Ascending aorta (tissue), 2 donors: ENCODE data around the gene MRPL45. TPM values are rescaled to one million over a fixed set of nuclear protein-coding genes. Genes with fewer than 3 reads are reported as not detected.
A peak's percentile ranks its signal among the peaks of the same experiment; 100 is the strongest.

ENCODE experiments used
- DNase-seq, 2 donors: peaks; one replicate each; pipeline ENCODE4 v3.0.0-alpha.2; 2019; ENCODE audit warnings: low spot score in 2 of 2
- H3K27ac ChIP-seq, 2 donors: fragments of 200-600 bp; sonication (generic); one replicate each; pipeline ENCODE4 v1.5.1; 2016 to 2017; ENCODE audit warnings: mild to moderate bottlenecking in 1 of 2
- H3K27me3 ChIP-seq: fragments of 200-600 bp; sonication (generic); one replicate; pipeline ENCODE4 v1.5.1; 2017
- H3K36me3 ChIP-seq, 2 donors: fragments of 200-600 bp; sonication (generic); one replicate each; pipeline ENCODE4 v1.5.1; 2016
- H3K4me1 ChIP-seq, 2 donors: fragments of 200-600 bp; sonication (generic); one replicate each; pipeline ENCODE4 v1.5.1; 2016 to 2017; ENCODE audit warnings: mild to moderate bottlenecking in 1 of 2
- H3K4me3 ChIP-seq, 2 donors: fragments of 200-600 bp; sonication (generic); one replicate each; pipeline ENCODE4 v1.5.1; 2016 to 2017; ENCODE audit warnings: mild to moderate bottlenecking in 1 of 2
- H3K9me3 ChIP-seq, 2 donors: fragments of 200-600 bp; sonication (generic); one replicate each; pipeline ENCODE4 v1.5.1; 2016
- CTCF ChIP-seq, 3 experiments: fragments of 200-600 bp in 2 of 3; fragments of 450-650 bp in 1 of 3; sonication (generic) in 2 of 3; IDR thresholded peaks; one replicate each; pipeline ENCODE4 v1.5.1; 2016 to 2019; ENCODE audit warnings: antibody characterized with exemption in 3 of 3, mild to moderate bottlenecking in 1 of 3, moderate library complexity in 1 of 3
- intact Hi-C: fragments of 100-400 bp; cut with DNase I; formaldehyde crosslinking; loops from one replicate; pipeline ENCODE4 v1.15.1; 2023
- total RNA-seq: library from RNA; depleted of rRNA; stranded (reverse); fragments of >200 nt; gene quantifications from one replicate; pipeline ENCODE4 v1.1.0, GENCODE V29; 2016

The MRPL45 gene
- total RNA-seq, 1 donor from 2014 or later, result 27.5 TPM

GRCh38 chr17:38322156-38322779 is 25.3 kb downstream of the MRPL45 start:
- Histone ChIP-seq H3K4me1 (no peaks in the 10 kb centered on the region), H3K27ac (no peak overlapping the region), H3K9me3 (no peaks in the 10 kb centered on the region), H3K4me3 (no peak overlapping the region), H3K27me3 (no peaks in the 10 kb centered on the region), H3K36me3 (peaks cover 13 to 24% of the 10 kb centered on the region in 2 donors)
- DNase-seq, result peak in 1 of 2 donors; percentile 76
- peak; percentile 9 to 80 (median 80) for TF ChIP-seq CTCF (IDR thresholded peaks at IDR 0.05)
- intact Hi-C loops, result no loop called here

GRCh38 chr17:38322897-38323296 is 25.9 kb downstream of the MRPL45 start:
- Histone ChIP-seq H3K27me3 (no peaks in the 10 kb centered on the region), H3K27ac (no peak overlapping the region), H3K9me3 (no peaks in the 10 kb centered on the region), H3K4me3 (no peak overlapping the region), H3K4me1 (no peaks in the 10 kb centered on the region), H3K36me3 (peaks cover 13 to 24% of the 10 kb centered on the region in 2 donors)
- intact Hi-C loops, result no loop called here
- no peak for TF ChIP-seq CTCF (IDR thresholded peaks at IDR 0.05)
- DNase-seq, result no peak

DNA sequence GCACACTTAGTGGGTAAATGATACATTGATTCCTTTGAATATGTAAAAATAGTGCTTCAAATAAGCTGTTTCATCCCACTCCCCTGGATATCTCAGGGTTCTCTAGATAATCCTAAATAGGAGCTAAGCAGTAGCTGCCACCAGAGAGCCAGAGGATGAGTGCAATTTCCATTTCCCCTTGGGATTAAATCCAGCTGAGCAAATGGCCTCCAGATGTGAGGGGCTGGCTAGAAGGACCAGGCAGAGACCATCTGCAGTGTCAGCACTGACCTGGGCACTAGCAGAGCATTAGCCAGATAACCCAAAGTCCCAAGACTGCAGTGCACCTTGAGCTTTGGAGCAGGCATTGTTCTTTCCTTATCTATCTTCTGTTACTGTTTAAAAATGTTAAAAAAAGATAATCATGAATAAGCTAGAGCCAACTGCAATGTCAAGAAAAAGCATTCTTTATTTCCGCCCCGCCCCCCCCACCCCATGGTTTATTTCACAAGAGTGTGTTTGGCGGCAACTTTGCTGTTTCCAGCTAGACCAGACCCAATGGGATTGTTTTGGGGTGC is 27.3 kb downstream of the MRPL45 start:
- intact Hi-C loops, result no loop called here
- H3K36me3 ChIP-seq, result peaks cover 13 to 22% of the 10 kb centered on the region in 2 donors
- TF ChIP-seq CTCF (IDR thresholded peaks at IDR 0.05), result no peak
- H3K9me3 ChIP-seq, result no peaks in the 10 kb centered on the region
- no peak overlapping the region for H3K27ac ChIP-seq
- no peaks in the 10 kb centered on the region for H3K4me1 ChIP-seq
- peak in 1 of 2 donors; percentile 18 for DNase-seq
- H3K27me3 ChIP-seq, result no peaks in the 10 kb centered on the region
- no peak overlapping the region for H3K4me3 ChIP-seq

DNA sequence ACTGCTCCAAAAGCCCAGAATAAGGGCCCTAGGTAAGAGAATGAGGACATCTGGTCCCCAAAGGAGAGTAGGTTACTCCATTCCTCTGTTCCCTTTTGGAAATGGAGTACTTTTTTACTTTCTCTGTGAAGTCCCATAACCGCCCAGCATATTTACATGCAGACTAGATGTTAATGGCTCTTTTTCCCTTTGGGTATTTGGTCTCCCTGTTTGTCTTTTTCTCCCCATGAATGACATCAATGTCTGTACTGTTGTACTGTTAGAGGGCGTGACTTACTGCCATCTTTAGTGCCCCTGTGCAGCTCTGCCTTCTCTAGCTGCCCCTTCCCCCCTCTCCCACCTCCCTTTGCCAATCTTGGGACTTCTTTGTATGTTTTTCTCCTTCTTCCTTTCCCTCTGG is 27.8 kb downstream of the MRPL45 start:
- no peaks in the 10 kb centered on the region for H3K9me3 ChIP-seq
- DNase-seq, result peak in 1 of 2 donors; percentile 13
- no peaks in the 10 kb centered on the region for H3K4me1 ChIP-seq
- no peak overlapping the region for H3K4me3 ChIP-seq
- no peaks in the 10 kb centered on the region for H3K27me3 ChIP-seq
- intact Hi-C loops, result no loop called here
- TF ChIP-seq CTCF (IDR thresholded peaks at IDR 0.05), result no peak
- peaks cover 9 to 17% of the 10 kb centered on the region in 2 donors for H3K36me3 ChIP-seq
- no peak overlapping the region for H3K27ac ChIP-seq

GRCh38 chr17:38325221-38325851 is 28.4 kb downstream of the MRPL45 start:
- Histone ChIP-seq H3K27me3 (no peaks in the 10 kb centered on the region), H3K9me3 (no peaks in the 10 kb centered on the region), H3K36me3 (peaks cover 7 to 16% of the 10 kb centered on the region in 2 donors), H3K27ac (no peak overlapping the region), H3K4me3 (no peak overlapping the region), H3K4me1 (no peaks in the 10 kb centered on the region)
- peak in 1 of 2 donors; percentile 22 for DNase-seq
- intact Hi-C loops, result no loop called here
- TF ChIP-seq CTCF (IDR thresholded peaks at IDR 0.05), result no peak
